DOHH2 (cell line): ENCODE data around the gene ZNF608.
A peak's percentile ranks its signal among the peaks of the same experiment; 100 is the strongest.

Experiments used
- H3F3A ChIP-seq: fragments of 200-600 bp; sonication (generic), shearing (Covaris generic); 2 replicates; pipeline ENCODE4 v1.6.0; 2016; ENCODE audit warnings: antibody characterized with exemption, mild to moderate bottlenecking; ENCODE audit not compliant: control insufficient read depth, insufficient read depth
- H3K27ac ChIP-seq: fragments of 200-600 bp; sonication (generic); 2 replicates; pipeline ENCODE4 v1.5.1; 2014; ENCODE audit warnings: low read depth, mild to moderate bottlenecking, low read length, moderate library complexity
- H3K27me3 ChIP-seq: fragments of 200-600 bp; sonication (generic); 2 replicates; pipeline ENCODE4 v1.6.1; 2014; ENCODE audit warnings: mild to moderate bottlenecking, low read length, mixed read lengths; ENCODE audit not compliant: control insufficient read depth
- H3K36me3 ChIP-seq: fragments of 200-600 bp; sonication (generic); 2 replicates; pipeline ENCODE4 v1.6.1; 2014; ENCODE audit warnings: mild to moderate bottlenecking, low read length, moderate library complexity, mixed read lengths; ENCODE audit not compliant: control insufficient read depth
- H3K4me1 ChIP-seq: fragments of 200-600 bp; sonication (generic); 2 replicates; pipeline ENCODE4 v1.6.1; 2014; ENCODE audit warnings: mild to moderate bottlenecking, low read length, mixed read lengths; ENCODE audit not compliant: control insufficient read depth
- H3K4me2 ChIP-seq: fragments of 200-600 bp; sonication (generic); 2 replicates; pipeline ENCODE4 v1.6.0; 2014; ENCODE audit warnings: mild to moderate bottlenecking, low read length, moderate library complexity
- H3K4me3 ChIP-seq: fragments of 200-600 bp; sonication (generic); 2 replicates; pipeline ENCODE4 v1.5.1; 2014; ENCODE audit warnings: mild to moderate bottlenecking, low read length, mixed read lengths
- H3K79me2 ChIP-seq: fragments of 200-600 bp; sonication (generic); 2 replicates; pipeline ENCODE4 v1.6.1; 2014; ENCODE audit warnings: mild to moderate bottlenecking, low read length, mixed read lengths; ENCODE audit not compliant: control insufficient read depth
- H3K9me2 ChIP-seq: fragments of 200-600 bp; sonication (generic); replicated peaks from 2 replicates; pipeline ENCODE4 v1.6.1; 2014; ENCODE audit warnings: mild to moderate bottlenecking, low read length, mixed read lengths; ENCODE audit not compliant: control insufficient read depth
- H3K9me3 ChIP-seq: fragments of 200-600 bp; sonication (generic); 2 replicates; pipeline ENCODE4 v1.6.1; 2014; ENCODE audit warnings: antibody characterized with exemption, low read length, mixed read lengths; ENCODE audit not compliant: control insufficient read depth, insufficient read depth
- H4K20me1 ChIP-seq: fragments of 200-600 bp; sonication (generic); 2 replicates; pipeline ENCODE4 v1.6.0; 2014; ENCODE audit warnings: low read depth, mild to moderate bottlenecking, antibody characterized with exemption, low read length, moderate library complexity; ENCODE audit not compliant: control insufficient read depth, insufficient read depth
- EZH2phosphoT487 ChIP-seq: fragments of 200-600 bp; sonication (generic); IDR thresholded peaks from 2 replicates; pipeline ENCODE4 v1.6.1; 2017; ENCODE audit warnings: borderline replicate concordance, mild to moderate bottlenecking, antibody characterized with exemption, low read length, moderate library complexity, mixed read lengths
- TF ChIP-seq, protein P1 (sequence below): fragments of 200-600 bp; sonication (generic); IDR thresholded peaks from one replicate; pipeline ENCODE4 v1.5.1; 2014; ENCODE audit warnings: antibody characterized with exemption, mild to moderate bottlenecking, low read depth, low read length; ENCODE audit not compliant: poor library complexity, severe bottlenecking

Gene ZNF608

DNA sequence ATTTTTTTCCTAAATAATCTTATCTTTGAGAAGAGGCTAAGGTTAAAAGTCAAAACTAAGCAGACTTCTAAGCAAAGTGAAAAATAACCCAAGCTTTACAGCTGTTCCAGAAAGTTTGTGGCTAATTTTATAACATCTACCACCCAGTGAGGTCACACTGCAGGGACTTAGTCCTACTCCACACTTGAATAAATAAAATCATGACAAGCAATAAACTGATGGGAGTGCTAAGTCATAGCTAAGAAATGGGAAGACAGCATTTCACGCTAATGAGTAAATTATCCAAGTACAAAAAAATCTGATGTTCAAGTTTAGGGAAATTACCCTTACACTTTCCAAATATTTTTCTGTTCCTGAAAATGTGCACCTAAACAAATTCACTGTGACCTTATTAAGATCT, 47.7 kb downstream of the ZNF608 start:
- no peaks in the 10 kb centered on the region for H3K9me3 ChIP-seq
- no peak overlapping the region for H3K4me3 ChIP-seq
- TF ChIP-seq, protein P1, sequence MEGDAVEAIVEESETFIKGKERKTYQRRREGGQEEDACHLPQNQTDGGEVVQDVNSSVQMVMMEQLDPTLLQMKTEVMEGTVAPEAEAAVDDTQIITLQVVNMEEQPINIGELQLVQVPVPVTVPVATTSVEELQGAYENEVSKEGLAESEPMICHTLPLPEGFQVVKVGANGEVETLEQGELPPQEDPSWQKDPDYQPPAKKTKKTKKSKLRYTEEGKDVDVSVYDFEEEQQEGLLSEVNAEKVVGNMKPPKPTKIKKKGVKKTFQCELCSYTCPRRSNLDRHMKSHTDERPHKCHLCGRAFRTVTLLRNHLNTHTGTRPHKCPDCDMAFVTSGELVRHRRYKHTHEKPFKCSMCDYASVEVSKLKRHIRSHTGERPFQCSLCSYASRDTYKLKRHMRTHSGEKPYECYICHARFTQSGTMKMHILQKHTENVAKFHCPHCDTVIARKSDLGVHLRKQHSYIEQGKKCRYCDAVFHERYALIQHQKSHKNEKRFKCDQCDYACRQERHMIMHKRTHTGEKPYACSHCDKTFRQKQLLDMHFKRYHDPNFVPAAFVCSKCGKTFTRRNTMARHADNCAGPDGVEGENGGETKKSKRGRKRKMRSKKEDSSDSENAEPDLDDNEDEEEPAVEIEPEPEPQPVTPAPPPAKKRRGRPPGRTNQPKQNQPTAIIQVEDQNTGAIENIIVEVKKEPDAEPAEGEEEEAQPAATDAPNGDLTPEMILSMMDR, result no peak
- no peak for TF ChIP-seq EZH2phosphoT487
- H3F3A ChIP-seq, result peaks cover 18% of the 10 kb centered on the region
- no peaks in the 10 kb centered on the region for H3K9me2 ChIP-seq
- H3K27ac ChIP-seq, result no peak overlapping the region
- H3K79me2 ChIP-seq, result peaks cover 89% of the 10 kb centered on the region
- no peaks in the 10 kb centered on the region for H4K20me1 ChIP-seq
- peaks cover 45% of the 10 kb centered on the region for H3K36me3 ChIP-seq
- H3K4me1 ChIP-seq, result peaks cover 69% of the 10 kb centered on the region
- no peaks in the 10 kb centered on the region for H3K27me3 ChIP-seq
- peak overlapping the region; percentile 43; the same call in 1 of the 2 replicates for H3K4me2 ChIP-seq

DNA sequence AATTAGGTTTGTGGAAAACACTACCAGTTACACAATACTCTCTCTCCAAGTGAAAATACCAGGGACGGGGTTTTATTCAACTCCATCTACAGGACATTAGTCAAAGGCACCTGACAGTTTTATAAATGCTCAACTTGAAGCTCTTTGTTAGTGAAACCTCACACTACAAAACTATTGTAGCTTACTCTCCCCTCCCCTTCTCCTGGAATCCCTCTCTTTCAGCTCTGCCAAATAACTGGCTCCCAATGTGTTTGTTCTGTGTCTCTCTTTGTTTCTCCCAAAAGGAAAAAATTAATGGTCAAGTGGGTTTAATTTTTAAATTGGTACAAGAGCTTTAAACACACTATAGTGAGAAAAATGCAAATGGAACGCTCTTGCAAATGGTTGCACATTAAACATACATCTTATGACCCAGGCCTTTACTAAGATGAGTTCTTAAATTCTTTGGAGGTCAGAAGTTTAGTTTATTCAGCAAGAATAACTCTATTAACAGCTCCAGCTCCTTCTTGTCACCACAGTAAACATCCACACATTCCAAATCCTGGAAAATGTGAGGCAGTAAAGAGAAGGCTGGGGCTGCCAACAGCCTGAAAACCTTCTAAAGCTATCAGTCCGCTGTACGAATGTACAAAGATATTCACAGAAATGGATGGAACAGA, 48.4 kb downstream of the ZNF608 start:
- Histone ChIP-seq H3K9me3 (no peaks in the 10 kb centered on the region), H3K9me2 (no peaks in the 10 kb centered on the region), H3K4me1 (peaks cover 65% of the 10 kb centered on the region), H3K36me3 (peaks cover 45% of the 10 kb centered on the region), H3K27ac (no peak overlapping the region), H3F3A (peaks cover 11% of the 10 kb centered on the region), H4K20me1 (no peaks in the 10 kb centered on the region), H3K79me2 (peaks cover 89% of the 10 kb centered on the region), H3K4me2 (no peak overlapping the region), H3K27me3 (no peaks in the 10 kb centered on the region), H3K4me3 (no peak overlapping the region)
- no peak for TF ChIP-seq EZH2phosphoT487
- TF ChIP-seq, protein P1, result no peak

DNA sequence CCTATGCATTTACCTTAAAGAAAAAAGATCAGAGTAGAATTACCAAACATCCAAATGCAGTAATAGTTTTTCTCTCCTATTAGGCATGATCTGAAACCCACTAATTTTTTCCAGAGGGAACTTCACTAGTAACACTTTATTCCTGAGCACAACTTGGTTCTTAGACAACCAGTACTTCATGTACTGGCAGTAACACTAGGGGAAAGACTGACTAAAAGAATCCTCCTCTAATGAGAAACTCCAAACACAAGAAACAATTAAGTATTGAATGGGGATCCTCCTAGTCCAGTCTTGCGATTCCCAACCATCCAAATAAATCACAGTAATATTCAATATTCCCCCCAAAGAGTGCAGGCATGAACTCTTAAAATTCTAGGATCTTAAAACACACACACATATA, 48.9 kb downstream of the ZNF608 start:
- Histone ChIP-seq H3K4me2 (no peak overlapping the region), H4K20me1 (no peaks in the 10 kb centered on the region), H3K4me3 (no peak overlapping the region), H3K4me1 (peaks cover 63% of the 10 kb centered on the region), H3K36me3 (peaks cover 46% of the 10 kb centered on the region), H3K9me2 (no peaks in the 10 kb centered on the region), H3K9me3 (no peaks in the 10 kb centered on the region), H3K27me3 (no peaks in the 10 kb centered on the region), H3F3A (peaks cover 5% of the 10 kb centered on the region), H3K79me2 (peaks cover 94% of the 10 kb centered on the region), H3K27ac (no peak overlapping the region)
- TF ChIP-seq, protein P1, result no peak
- no peak for TF ChIP-seq EZH2phosphoT487
